Uterus (tissue), 2 donors: ENCODE data around the gene PTPRE.

ENCODE experiments used
- POLR2A ChIP-seq, 2 donors: fragments of 450-650 bp; IDR thresholded peaks; one replicate each; pipeline ENCODE4 v1.6.1; 2016; ENCODE audit warnings: antibody characterized with exemption in 2 of 2, mild to moderate bottlenecking in 1 of 2, moderate library complexity in 1 of 2
- TF ChIP-seq, protein P1 (sequence below), 4 experiments: fragments of 200-600 bp in 2 of 4; fragments of 450-650 bp in 2 of 4; sonication (generic) in 2 of 4; IDR thresholded peaks; one replicate each; pipeline ENCODE4 v1.5.1; 2016 to 2019; ENCODE audit warnings: antibody characterized with exemption in 4 of 4, mild to moderate bottlenecking in 2 of 4, moderate library complexity in 1 of 4

DNA sequence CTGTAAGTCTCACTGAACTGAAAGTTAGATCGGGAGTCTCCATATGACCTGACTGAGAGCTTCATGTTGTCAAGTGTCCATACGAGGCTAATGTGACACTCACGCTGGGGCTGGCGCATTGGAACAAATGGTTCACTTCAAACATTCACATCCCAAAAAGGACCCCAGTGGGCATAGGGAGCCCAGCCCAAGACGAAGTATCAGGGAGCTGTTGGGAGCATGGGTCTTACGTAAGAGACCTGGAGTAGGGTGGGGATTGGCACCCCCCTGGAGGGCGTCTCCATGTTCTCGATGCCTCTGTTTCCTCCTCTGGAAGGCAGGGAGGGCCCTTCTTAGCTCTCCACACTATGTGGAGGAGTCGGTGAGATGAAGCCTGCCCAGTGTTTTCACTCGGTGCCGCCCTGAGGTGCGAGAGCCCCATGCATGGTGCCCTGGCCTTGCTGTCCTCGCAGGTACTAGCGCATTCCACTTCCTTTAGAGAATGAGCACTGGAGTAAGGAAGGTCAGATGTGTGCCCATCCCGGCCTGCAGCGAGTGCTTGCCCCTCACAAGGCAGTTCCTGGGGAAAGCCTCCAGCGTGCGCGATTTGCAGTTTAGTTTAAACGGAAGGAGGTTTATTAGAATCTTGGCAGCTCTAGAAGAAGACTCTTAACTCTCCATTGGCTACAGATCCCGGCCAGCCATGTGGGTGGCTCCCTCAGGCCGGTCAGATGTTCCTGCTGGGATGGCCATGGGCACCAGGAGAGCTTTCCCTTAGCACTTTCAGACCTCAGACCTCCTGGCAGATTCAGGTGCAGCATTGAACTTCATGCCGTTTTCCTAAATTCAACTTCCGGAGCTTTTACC lies 64.4 kb downstream of the PTPRE start:
- TF ChIP-seq, protein P1, sequence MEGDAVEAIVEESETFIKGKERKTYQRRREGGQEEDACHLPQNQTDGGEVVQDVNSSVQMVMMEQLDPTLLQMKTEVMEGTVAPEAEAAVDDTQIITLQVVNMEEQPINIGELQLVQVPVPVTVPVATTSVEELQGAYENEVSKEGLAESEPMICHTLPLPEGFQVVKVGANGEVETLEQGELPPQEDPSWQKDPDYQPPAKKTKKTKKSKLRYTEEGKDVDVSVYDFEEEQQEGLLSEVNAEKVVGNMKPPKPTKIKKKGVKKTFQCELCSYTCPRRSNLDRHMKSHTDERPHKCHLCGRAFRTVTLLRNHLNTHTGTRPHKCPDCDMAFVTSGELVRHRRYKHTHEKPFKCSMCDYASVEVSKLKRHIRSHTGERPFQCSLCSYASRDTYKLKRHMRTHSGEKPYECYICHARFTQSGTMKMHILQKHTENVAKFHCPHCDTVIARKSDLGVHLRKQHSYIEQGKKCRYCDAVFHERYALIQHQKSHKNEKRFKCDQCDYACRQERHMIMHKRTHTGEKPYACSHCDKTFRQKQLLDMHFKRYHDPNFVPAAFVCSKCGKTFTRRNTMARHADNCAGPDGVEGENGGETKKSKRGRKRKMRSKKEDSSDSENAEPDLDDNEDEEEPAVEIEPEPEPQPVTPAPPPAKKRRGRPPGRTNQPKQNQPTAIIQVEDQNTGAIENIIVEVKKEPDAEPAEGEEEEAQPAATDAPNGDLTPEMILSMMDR (IDR thresholded peaks at IDR 0.05): no peak
- TF ChIP-seq POLR2A (IDR thresholded peaks at IDR 0.05): no peak
